Measurements from ENCODE around the gene FRMD4A. TPM values are rescaled to one million over a fixed set of nuclear protein-coding genes. Genes with fewer than 3 reads are reported as not detected.

FRMD4A gene
- total RNA-seq, 1 experiment from 2014 or later: 0.23 TPM

GRCh38 chr10:14163377-14164086 is 167.2 kb downstream of the FRMD4A start:
- Mint-ChIP-seq H3K4me1 (ENCODE audit: insufficient read depth, unreplicated experiment) (no peaks in the 10 kb centered on the region), H3K4me3 (ENCODE audit: unreplicated experiment) (no peak overlapping the region), H3K9me3 (ENCODE audit: unreplicated experiment) (peaks cover 7% of the 10 kb centered on the region), H3K27me3 (ENCODE audit: insufficient read depth, unreplicated experiment) (peaks cover 76% of the 10 kb centered on the region), H3K36me3 (ENCODE audit: insufficient read depth, unreplicated experiment) (no peaks in the 10 kb centered on the region), H3K27ac (ENCODE audit: low read depth, unreplicated experiment) (no peak overlapping the region)
- DNase-seq (ENCODE audit: unreplicated experiment): no peak
- intact Hi-C loops (cut with micrococcal nuclease): no loop called here
- ChIA-PET POLR2A (no interaction called here), CTCF (interaction anchor here (0.5 to 1.2 kb wide), 3 partner anchors 20 to 1706 kb away, joined by 3 read pairs; no protein-coding TSS in a partner anchor)
- no TSS peak for BruUV-seq (replicated peaks)
- no peak for TF ChIP-seq CTCF (IDR thresholded peaks at IDR 0.05; ENCODE audit: unreplicated experiment)

GRCh38 chr10:14162629-14163344 is 167.9 kb downstream of the FRMD4A start:
- intact Hi-C loops (cut with micrococcal nuclease): no loop called here
- ChIA-PET POLR2A (interaction anchor here (0.6 to 1.0 kb wide), 2 partner anchors 11 to 111 kb away, joined by 3 to 4 read pairs; no protein-coding TSS in a partner anchor), CTCF (interaction anchor here (0.7 to 1.2 kb wide), 4 partner anchors 10 to 1705 kb away, joined by 3 to 7 read pairs (median 4); no protein-coding TSS in a partner anchor)
- Mint-ChIP-seq H3K27me3 (ENCODE audit: insufficient read depth, unreplicated experiment) (peaks cover 76% of the 10 kb centered on the region), H3K36me3 (ENCODE audit: insufficient read depth, unreplicated experiment) (no peaks in the 10 kb centered on the region), H3K4me1 (ENCODE audit: insufficient read depth, unreplicated experiment) (no peaks in the 10 kb centered on the region), H3K27ac (ENCODE audit: low read depth, unreplicated experiment) (no peak overlapping the region), H3K9me3 (ENCODE audit: unreplicated experiment) (peaks cover 7% of the 10 kb centered on the region), H3K4me3 (ENCODE audit: unreplicated experiment) (no peak overlapping the region)
- no peak for DNase-seq (ENCODE audit: unreplicated experiment)
- no peak for TF ChIP-seq CTCF (IDR thresholded peaks at IDR 0.05; ENCODE audit: unreplicated experiment)
- BruUV-seq (replicated peaks): no TSS peak

GRCh38 chr10:14162061-14162460 is 168.7 kb downstream of the FRMD4A start:
- Mint-ChIP-seq H3K27ac (ENCODE audit: low read depth, unreplicated experiment) (no peak overlapping the region), H3K27me3 (ENCODE audit: insufficient read depth, unreplicated experiment) (peaks cover 74% of the 10 kb centered on the region), H3K9me3 (ENCODE audit: unreplicated experiment) (peaks cover 7% of the 10 kb centered on the region), H3K4me3 (ENCODE audit: unreplicated experiment) (no peak overlapping the region), H3K4me1 (ENCODE audit: insufficient read depth, unreplicated experiment) (no peaks in the 10 kb centered on the region), H3K36me3 (ENCODE audit: insufficient read depth, unreplicated experiment) (no peaks in the 10 kb centered on the region)
- DNase-seq (ENCODE audit: unreplicated experiment): no peak
- TF ChIP-seq CTCF (IDR thresholded peaks at IDR 0.05; ENCODE audit: unreplicated experiment): no peak
- BruUV-seq (replicated peaks): no TSS peak
- ChIA-PET POLR2A (interaction anchor here (0.6 to 1.0 kb wide), 2 partner anchors 11 to 110 kb away, joined by 3 to 4 read pairs; no protein-coding TSS in a partner anchor), CTCF (interaction anchor here (0.7 to 1.2 kb wide), 3 partner anchors 11 to 85 kb away, joined by 3 to 7 read pairs (median 4); no protein-coding TSS in a partner anchor)
- intact Hi-C loops (cut with micrococcal nuclease): no loop called here

- no peak for DNase-seq (ENCODE audit: unreplicated experiment)
- H3K27ac Mint-ChIP-seq (ENCODE audit: low read depth, unreplicated experiment): no peak overlapping the region
- ChIA-PET CTCF (interaction anchor here (0.9 kb wide), 1 partner anchor 36 kb away, joined by 4 read pairs; no protein-coding TSS in a partner anchor), POLR2A (no interaction called here)
- no TSS peak for BruUV-seq (replicated peaks)
- intact Hi-C loops (cut with micrococcal nuclease): no loop called here
- no peaks in the 10 kb centered on the region for H3K36me3 Mint-ChIP-seq (ENCODE audit: insufficient read depth, unreplicated experiment)
- peaks cover 7% of the 10 kb centered on the region for H3K9me3 Mint-ChIP-seq (ENCODE audit: unreplicated experiment)
- no peaks in the 10 kb centered on the region for H3K4me1 Mint-ChIP-seq (ENCODE audit: insufficient read depth, unreplicated experiment)
- peaks cover 66% of the 10 kb centered on the region for H3K27me3 Mint-ChIP-seq (ENCODE audit: insufficient read depth, unreplicated experiment)
- H3K4me3 Mint-ChIP-seq (ENCODE audit: unreplicated experiment): no peak overlapping the region
- no peak for TF ChIP-seq CTCF (IDR thresholded peaks at IDR 0.05; ENCODE audit: unreplicated experiment)
These were observed 170.4 kb downstream of the FRMD4A start for GRCh38 chr10:14160299-14160698.

Data from MCF 10A (cell line).